Measurements from ENCODE around the gene SMYD4.
"Not testable (repeated sequence)": the region's sequence is repeated elsewhere in the genome, so short reads cannot be mapped to it uniquely, and the experiment has no call there.

Gene SMYD4

DNA sequence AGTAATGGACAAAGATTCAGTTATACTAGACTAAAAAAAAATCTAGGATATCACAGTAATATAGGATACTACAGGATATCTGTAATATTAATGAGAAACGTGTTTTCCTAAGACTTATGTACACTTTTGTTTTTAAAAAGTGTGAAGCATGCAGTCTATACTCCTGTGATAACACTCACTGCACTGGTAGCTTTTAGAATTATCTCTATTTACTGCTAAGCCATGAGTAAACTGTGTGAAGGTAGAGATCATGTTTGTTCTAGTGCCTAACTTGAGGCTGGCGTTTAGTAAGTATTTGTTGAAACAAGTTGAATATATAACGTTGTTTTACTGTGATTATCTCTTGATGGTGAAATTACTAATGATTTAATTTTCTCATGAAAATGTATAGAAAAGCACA is 24.0 kb upstream of the SMYD4 start:
- H3K27ac Mint-ChIP-seq, result no peak overlapping the region
- no peak overlapping the region for H3K4me3 Mint-ChIP-seq
- no peaks in the 10 kb centered on the region for H3K27me3 Mint-ChIP-seq
- H3K4me1 Mint-ChIP-seq (ENCODE audit: low read depth), result peaks cover 13% of the 10 kb centered on the region
- no peak for DNase-seq
- H3K9me3 Mint-ChIP-seq, result no peaks in the 10 kb centered on the region
- peaks cover 74% of the 10 kb centered on the region for H3K36me3 Mint-ChIP-seq (ENCODE audit: low read depth)

DNA sequence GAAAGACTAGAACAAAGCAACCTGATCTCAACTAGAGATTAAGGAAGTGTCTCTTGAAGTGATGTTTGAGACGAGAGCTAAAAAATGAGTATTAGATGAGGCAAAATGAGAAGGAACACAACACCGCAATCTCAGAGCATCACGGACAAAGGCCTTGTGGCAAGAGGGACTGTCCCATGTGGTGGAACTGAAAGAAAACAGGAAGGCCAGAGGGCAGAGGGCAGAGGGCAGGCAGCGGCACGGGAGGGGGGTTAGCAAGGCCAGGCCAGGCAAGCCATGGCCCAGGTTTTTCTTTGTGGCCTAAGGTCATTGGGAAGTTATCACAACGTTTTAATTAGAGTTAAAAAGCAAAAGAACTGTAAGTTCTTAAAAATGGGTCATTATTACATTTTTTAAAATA is 22.6 kb upstream of the SMYD4 start:
- H3K4me1 Mint-ChIP-seq (ENCODE audit: low read depth), result peaks cover 13% of the 10 kb centered on the region
- no peaks in the 10 kb centered on the region for H3K9me3 Mint-ChIP-seq
- H3K27me3 Mint-ChIP-seq, result no peaks in the 10 kb centered on the region
- no peak overlapping the region for H3K4me3 Mint-ChIP-seq
- peak overlapping the region; percentile 32 for H3K27ac Mint-ChIP-seq
- DNase-seq, result no peak
- peaks cover 76% of the 10 kb centered on the region for H3K36me3 Mint-ChIP-seq (ENCODE audit: low read depth)

- no peak overlapping the region for H3K27ac Mint-ChIP-seq
- DNase-seq, result no peak
- peaks cover 88% of the 10 kb centered on the region for H3K36me3 Mint-ChIP-seq (ENCODE audit: low read depth)
- H3K4me3 Mint-ChIP-seq, result no peak overlapping the region
- H3K4me1 Mint-ChIP-seq (ENCODE audit: low read depth), result peaks cover 9% of the 10 kb centered on the region
- no peaks in the 10 kb centered on the region for H3K9me3 Mint-ChIP-seq
- H3K27me3 Mint-ChIP-seq, result no peaks in the 10 kb centered on the region
Measured at GRCh38 chr17:1847191-1847590, 17.5 kb upstream of the SMYD4 start.

DNA sequence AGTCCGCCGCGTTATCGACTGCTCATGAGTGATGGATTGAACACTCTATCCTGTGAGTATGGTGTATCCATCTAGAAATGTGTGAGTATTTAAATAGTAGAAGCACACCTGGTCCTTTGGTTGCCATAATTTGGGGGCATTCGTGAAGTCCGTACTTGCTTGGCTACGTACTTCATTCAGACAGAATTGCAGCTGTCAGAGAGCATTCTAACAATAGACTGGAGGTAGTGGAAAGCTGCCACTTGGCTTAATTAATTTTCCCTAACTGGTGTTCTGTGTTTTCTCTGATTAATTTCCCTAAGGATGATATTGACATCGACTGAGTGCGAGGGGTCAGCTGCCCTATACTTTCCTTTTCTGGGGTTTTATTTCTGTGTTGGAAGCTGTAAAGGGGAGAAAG is 14.2 kb upstream of the SMYD4 start:
- H3K36me3 Mint-ChIP-seq (ENCODE audit: low read depth), result peaks cover 74% of the 10 kb centered on the region

DNA sequence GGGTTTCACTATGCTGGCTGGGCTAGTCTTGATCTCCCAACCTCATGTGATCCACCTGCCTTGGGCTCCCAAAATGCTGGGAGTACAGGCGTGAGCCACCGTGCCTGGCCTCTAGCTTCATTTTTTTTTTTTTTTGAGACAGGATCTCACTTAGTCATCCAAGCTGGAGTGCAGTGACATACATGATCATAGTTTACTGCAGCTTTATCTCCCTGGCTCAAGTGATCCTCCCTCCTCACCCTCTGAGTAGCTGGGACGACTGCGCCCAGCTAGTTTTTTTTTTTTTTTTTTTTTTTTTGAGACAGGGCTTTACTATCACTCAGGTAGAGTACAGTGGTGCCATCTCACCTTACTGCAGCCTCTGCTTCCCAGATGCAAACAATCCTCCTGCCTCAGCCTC is 9.8 kb upstream of the SMYD4 start:
- H3K36me3 Mint-ChIP-seq (ENCODE audit: low read depth), result peaks cover 65% of the 10 kb centered on the region
- peaks cover 25% of the 10 kb centered on the region for H3K4me1 Mint-ChIP-seq (ENCODE audit: low read depth)
- no peak overlapping the region for H3K4me3 Mint-ChIP-seq
- H3K9me3 Mint-ChIP-seq, result no peaks in the 10 kb centered on the region
- DNase-seq, result no peak
- no peak overlapping the region for H3K27ac Mint-ChIP-seq
- H3K27me3 Mint-ChIP-seq, result no peaks in the 10 kb centered on the region

More for the DNA sequence above, 14.2 kb upstream of the SMYD4 start:
- Mint-ChIP-seq H3K4me3 (no peak overlapping the region), H3K9me3 (no peaks in the 10 kb centered on the region), H3K4me1 (ENCODE audit: low read depth) (peaks cover 4% of the 10 kb centered on the region), H3K27ac (no peak overlapping the region), H3K27me3 (no peaks in the 10 kb centered on the region)
- DNase-seq, result no peak

- H3K36me3 Mint-ChIP-seq (ENCODE audit: low read depth), result peaks cover 65% of the 10 kb centered on the region
- no peak for DNase-seq
- H3K27ac Mint-ChIP-seq, result peak overlapping the region; percentile 31
- H3K9me3 Mint-ChIP-seq, result no peaks in the 10 kb centered on the region
- peaks cover 54% of the 10 kb centered on the region for H3K4me1 Mint-ChIP-seq (ENCODE audit: low read depth)
- H3K27me3 Mint-ChIP-seq, result no peaks in the 10 kb centered on the region
- peak overlapping the region; percentile 27 for H3K4me3 Mint-ChIP-seq
Measured at GRCh38 chr17:1834380-1835149, 4.9 kb upstream of the SMYD4 start.

- peak; percentile 54 for DNase-seq
- H3K4me3 Mint-ChIP-seq, result peak overlapping the region; percentile 93
- H3K27ac Mint-ChIP-seq, result peak overlapping the region; percentile 93
- H3K36me3 Mint-ChIP-seq (ENCODE audit: low read depth), result peaks cover 68% of the 10 kb centered on the region
- peaks cover 65% of the 10 kb centered on the region for H3K4me1 Mint-ChIP-seq (ENCODE audit: low read depth)
- no peaks in the 10 kb centered on the region for H3K9me3 Mint-ChIP-seq
- no peaks in the 10 kb centered on the region for H3K27me3 Mint-ChIP-seq
Measured at GRCh38 chr17:1830288-1830687, 586 bp upstream of the SMYD4 start.

GRCh38 chr17:1829216-1829591 is 498 bp downstream of the SMYD4 start:
- H3K4me1 Mint-ChIP-seq (ENCODE audit: low read depth), result peaks cover 61% of the 10 kb centered on the region

DNA sequence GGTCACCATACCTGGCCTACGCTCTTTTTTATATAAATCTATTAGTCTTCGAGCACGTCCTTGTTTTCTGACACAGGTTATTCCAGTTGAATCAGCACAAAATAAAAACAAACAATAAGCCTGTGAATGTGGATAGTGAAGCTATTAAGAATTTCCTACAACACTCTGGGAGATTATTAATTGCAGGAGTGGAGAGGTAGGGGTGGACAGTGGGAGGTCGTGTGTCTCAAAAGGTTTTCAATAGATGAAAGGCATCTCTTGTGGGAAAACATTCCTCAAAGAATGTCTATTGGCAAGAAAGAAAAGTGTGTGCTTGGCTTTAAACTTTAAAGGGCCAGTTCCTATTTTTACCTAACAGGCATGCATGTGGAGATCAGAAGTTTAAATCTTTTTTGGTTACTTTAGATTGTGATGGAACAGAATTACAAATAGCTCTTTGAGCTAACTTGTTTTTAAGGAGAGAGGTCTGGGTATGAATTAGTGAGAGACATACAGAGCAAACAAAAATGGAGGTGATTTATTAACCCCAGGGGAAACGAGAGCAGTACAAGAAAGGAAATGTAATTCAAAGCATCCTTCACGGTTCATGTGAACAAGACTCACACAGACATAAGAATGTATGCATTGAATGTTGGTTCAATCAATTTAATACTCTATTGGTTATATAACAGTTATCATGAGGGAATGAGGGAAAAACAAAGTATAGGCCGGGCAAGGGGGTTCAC is 9.0 kb downstream of the SMYD4 start:
- H3K27me3 Mint-ChIP-seq, result no peaks in the 10 kb centered on the region
- no peak for DNase-seq
- H3K36me3 Mint-ChIP-seq (ENCODE audit: low read depth), result peaks cover 59% of the 10 kb centered on the region
- no peak overlapping the region for H3K4me3 Mint-ChIP-seq
- no peaks in the 10 kb centered on the region for H3K9me3 Mint-ChIP-seq
- H3K4me1 Mint-ChIP-seq (ENCODE audit: low read depth), result peaks cover 22% of the 10 kb centered on the region
- H3K27ac Mint-ChIP-seq, result no peak overlapping the region

More at GRCh38 chr17:1829216-1829591, 498 bp downstream of the SMYD4 start:
- no peak for DNase-seq
- H3K27ac Mint-ChIP-seq, result peak overlapping the region; percentile 95
- peak overlapping the region; percentile 93 for H3K4me3 Mint-ChIP-seq
- peaks cover 65% of the 10 kb centered on the region for H3K36me3 Mint-ChIP-seq (ENCODE audit: low read depth)
- no peaks in the 10 kb centered on the region for H3K9me3 Mint-ChIP-seq
- no peaks in the 10 kb centered on the region for H3K27me3 Mint-ChIP-seq

DNA sequence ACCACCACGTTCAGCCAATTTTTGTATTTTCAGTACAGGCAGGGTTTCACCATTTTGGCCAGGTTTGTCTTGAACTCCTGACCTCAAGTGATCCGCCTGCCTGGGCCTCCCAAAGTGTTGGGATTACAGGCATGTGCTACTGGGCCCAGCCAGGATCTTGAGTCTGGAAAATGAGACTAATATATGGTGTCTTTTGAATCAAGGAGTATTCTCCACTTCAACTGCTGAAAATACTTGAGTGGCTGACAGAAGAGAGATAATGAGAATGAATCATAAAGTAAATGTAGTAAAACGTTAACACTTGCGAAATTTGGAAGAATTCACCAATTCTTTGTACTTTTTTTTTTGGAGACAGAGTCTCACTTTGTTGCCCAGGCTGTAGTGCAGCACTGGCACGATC is 16.6 kb downstream of the SMYD4 start:
- no peak for DNase-seq
- Mint-ChIP-seq H3K4me3 (no peak overlapping the region), H3K9me3 (no peaks in the 10 kb centered on the region), H3K36me3 (ENCODE audit: low read depth) (peaks cover 58% of the 10 kb centered on the region), H3K27ac (no peak overlapping the region), H3K4me1 (ENCODE audit: low read depth) (peaks cover 1% of the 10 kb centered on the region), H3K27me3 (no peaks in the 10 kb centered on the region)

DNA sequence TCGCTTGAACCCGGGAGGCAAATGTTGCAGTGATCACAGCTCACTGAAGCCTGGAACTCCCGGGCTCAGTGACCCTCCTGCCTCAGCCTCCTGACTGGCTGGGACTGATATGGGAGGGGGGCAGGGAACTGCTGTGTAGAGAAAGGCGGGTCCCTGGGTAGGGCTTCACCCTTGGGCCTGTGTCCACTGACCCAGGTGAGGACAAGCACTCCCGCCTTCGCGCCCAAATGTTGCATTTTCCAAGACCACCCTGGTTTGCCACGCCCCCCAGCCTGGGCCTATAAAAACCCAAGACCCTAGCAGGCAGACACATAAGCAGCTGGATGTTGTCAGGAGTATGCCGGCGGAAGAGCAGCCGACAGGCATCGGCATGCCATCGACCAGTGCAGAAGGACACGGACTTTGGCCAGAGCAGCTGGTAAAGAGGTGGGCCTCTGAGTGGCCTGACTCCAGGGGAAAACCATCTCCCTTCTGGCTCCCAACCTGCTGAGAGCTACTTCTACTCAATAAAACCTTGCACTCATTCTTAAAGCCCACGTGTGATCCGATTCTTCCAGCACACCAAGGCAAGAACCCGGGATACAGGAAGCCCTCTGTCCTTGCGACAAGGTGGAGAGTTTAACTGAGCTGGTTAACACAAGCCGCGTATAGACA is 19.1 kb downstream of the SMYD4 start:
- peaks cover 60% of the 10 kb centered on the region for H3K36me3 Mint-ChIP-seq (ENCODE audit: low read depth)
- no peak overlapping the region for H3K27ac Mint-ChIP-seq
- H3K4me1 Mint-ChIP-seq (ENCODE audit: low read depth), result no peaks in the 10 kb centered on the region

GRCh38 chr17:1809815-1810214 is 19.9 kb downstream of the SMYD4 start:
- not testable (repeated sequence) for H3K27ac Mint-ChIP-seq; DNase-seq; H3K4me1 Mint-ChIP-seq (ENCODE audit: low read depth); H3K4me3 Mint-ChIP-seq; H3K27me3 Mint-ChIP-seq; H3K9me3 Mint-ChIP-seq
- peaks cover 60% of the 10 kb centered on the region for H3K36me3 Mint-ChIP-seq (ENCODE audit: low read depth)

More for the DNA sequence above, 19.1 kb downstream of the SMYD4 start:
- no peak for DNase-seq
- Mint-ChIP-seq H3K4me3 (no peak overlapping the region), H3K27me3 (no peaks in the 10 kb centered on the region), H3K9me3 (no peaks in the 10 kb centered on the region)

GRCh38 chr17:1808644-1809043 is 21.1 kb downstream of the SMYD4 start:
- Mint-ChIP-seq H3K36me3 (ENCODE audit: low read depth) (peaks cover 69% of the 10 kb centered on the region), H3K4me1 (ENCODE audit: low read depth) (no peaks in the 10 kb centered on the region), H3K9me3 (no peaks in the 10 kb centered on the region), H3K27me3 (no peaks in the 10 kb centered on the region), H3K27ac (no peak overlapping the region), H3K4me3 (no peak overlapping the region)
- DNase-seq, result no peak

DNA sequence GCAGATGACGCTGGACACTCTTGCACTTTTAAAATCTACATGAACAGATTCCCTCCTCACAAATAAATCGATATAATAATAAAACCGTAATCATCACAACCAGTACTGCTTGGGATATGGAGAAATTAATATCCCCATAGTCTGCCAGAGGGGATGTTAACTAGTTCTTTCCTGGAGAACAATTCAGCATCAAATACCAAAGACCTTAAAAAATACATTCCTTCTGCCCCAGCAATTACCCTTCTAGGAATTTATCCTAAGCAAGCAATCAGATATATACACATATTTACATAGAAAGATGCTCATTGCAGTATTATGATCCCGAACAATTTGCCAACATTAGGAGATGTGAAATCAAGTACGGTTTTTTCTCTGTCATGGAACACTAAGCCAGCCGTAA is 21.8 kb downstream of the SMYD4 start:
- no peaks in the 10 kb centered on the region for H3K9me3 Mint-ChIP-seq
- H3K36me3 Mint-ChIP-seq (ENCODE audit: low read depth), result peaks cover 70% of the 10 kb centered on the region
- DNase-seq, result no peak
- no peaks in the 10 kb centered on the region for H3K4me1 Mint-ChIP-seq (ENCODE audit: low read depth)
- no peaks in the 10 kb centered on the region for H3K27me3 Mint-ChIP-seq
- H3K4me3 Mint-ChIP-seq, result no peak overlapping the region
- H3K27ac Mint-ChIP-seq, result no peak overlapping the region

- Mint-ChIP-seq H3K36me3 (ENCODE audit: low read depth) (peaks cover 68% of the 10 kb centered on the region), H3K4me3 (no peak overlapping the region), H3K4me1 (ENCODE audit: low read depth) (no peaks in the 10 kb centered on the region), H3K9me3 (no peaks in the 10 kb centered on the region), H3K27me3 (no peaks in the 10 kb centered on the region), H3K27ac (no peak overlapping the region)
- DNase-seq, result no peak
Measured at GRCh38 chr17:1803280-1803679, 26.4 kb downstream of the SMYD4 start.
